HepG2 (cell line): ENCODE data around the gene MTFR1L. TPM values are rescaled to one million over a fixed set of nuclear protein-coding genes. Genes with fewer than 3 reads are reported as not detected.
A peak's percentile ranks its signal among the peaks of the same experiment; 100 is the strongest.

Experiments used
- ARNTL ChIP-seq: sonication (generic); formaldehyde crosslinking; IDR thresholded peaks from 2 replicates; pipeline ENCODE4 v1.4.0; 2020; ENCODE audit warnings: mild to moderate bottlenecking, missing genetic modification reagents
- ATRX ChIP-seq: sonication (generic); formaldehyde crosslinking; IDR thresholded peaks from 2 replicates; pipeline ENCODE4 v1.4.0; 2020; ENCODE audit warnings: missing genetic modification reagents, borderline replicate concordance
- BCL6 ChIP-seq: IDR thresholded peaks from 2 replicates; pipeline ENCODE4 v1.6.1; 2016; ENCODE audit warnings: missing genetic modification reagents, missing compliant biosample characterization
- CBX1 ChIP-seq: IDR thresholded peaks from one replicate; pipeline ENCODE4 v1.6.1; 2016; ENCODE audit warnings: antibody characterized with exemption, low read depth
- GZF1 ChIP-seq: sonication (generic); formaldehyde crosslinking; IDR thresholded peaks from 2 replicates; pipeline ENCODE4 v1.5.1; 2020; ENCODE audit warnings: mild to moderate bottlenecking, missing genetic modification reagents
- HDAC1 ChIP-seq: sonication (generic); formaldehyde crosslinking; IDR thresholded peaks from 2 replicates; pipeline ENCODE4 v1.5.1; 2020; ENCODE audit warnings: mild to moderate bottlenecking, missing genetic modification reagents
- HDAC2 ChIP-seq: sonication (generic); formaldehyde crosslinking; IDR thresholded peaks from 2 replicates; pipeline ENCODE4 v1.4.0; 2020; ENCODE audit warnings: missing genetic modification reagents
- IKZF1 ChIP-seq: fragments of 450-650 bp; IDR thresholded peaks from 2 replicates; pipeline ENCODE4 v1.7.1; 2016
- NKX3-1 ChIP-seq: sonication (generic); formaldehyde crosslinking; IDR thresholded peaks from 2 replicates; pipeline ENCODE4 v1.5.0; 2020; ENCODE audit warnings: missing genetic modification reagents
- NR2C2 ChIP-seq: sonication (generic); formaldehyde crosslinking; IDR thresholded peaks from 2 replicates; pipeline ENCODE4 v1.4.0; 2020; ENCODE audit warnings: missing genetic modification reagents, mild to moderate bottlenecking, moderate library complexity, borderline replicate concordance
- PATZ1 ChIP-seq: sonication (generic); formaldehyde crosslinking; IDR thresholded peaks from 2 replicates; pipeline ENCODE4 v1.4.0; 2020; ENCODE audit warnings: missing genetic modification reagents
- PAWR ChIP-seq: sonication (generic); formaldehyde crosslinking; IDR thresholded peaks from 2 replicates; pipeline ENCODE4 v1.4.0; 2020; ENCODE audit warnings: missing genetic modification reagents, mild to moderate bottlenecking, borderline replicate concordance
- THAP11 ChIP-seq: IDR thresholded peaks from 2 replicates; pipeline ENCODE4 v1.6.1; 2016; ENCODE audit warnings: missing biosample characterization, missing genetic modification reagents
- U2AF2 ChIP-seq: fragments of 200-400 bp; formaldehyde crosslinking; IDR thresholded peaks from 2 replicates; pipeline ENCODE4 v1.6.1; 2017; ENCODE audit warnings: low read depth, mild to moderate bottlenecking, low read length
- ZFP36L1 ChIP-seq: sonication (generic); formaldehyde crosslinking; IDR thresholded peaks from 2 replicates; pipeline ENCODE4 v1.8.0; 2022; ENCODE audit warnings: mild to moderate bottlenecking, missing genetic modification reagents, moderate library complexity
- ZMYM2 ChIP-seq: sonication (generic); formaldehyde crosslinking; IDR thresholded peaks from 2 replicates; pipeline ENCODE4 v1.8.0; 2022; ENCODE audit warnings: mild to moderate bottlenecking, missing genetic modification reagents
- ZNF12 ChIP-seq: sonication (generic); formaldehyde crosslinking; IDR thresholded peaks from 2 replicates; pipeline ENCODE4 v1.5.0; 2020; ENCODE audit warnings: missing genetic modification reagents
- ZNF121 ChIP-seq: sonication (generic); formaldehyde crosslinking; IDR thresholded peaks from 2 replicates; pipeline ENCODE4 v1.5.0; 2020; ENCODE audit warnings: mild to moderate bottlenecking, missing genetic modification reagents
- ZNF160 ChIP-seq: sonication (generic); formaldehyde crosslinking; IDR thresholded peaks from 2 replicates; pipeline ENCODE4 v1.8.0; 2022; ENCODE audit warnings: mild to moderate bottlenecking, inconsistent platforms, missing genetic modification reagents
- ZNF572 ChIP-seq: sonication (generic); formaldehyde crosslinking; IDR thresholded peaks from 2 replicates; pipeline ENCODE4 v1.5.1; 2020; ENCODE audit warnings: mild to moderate bottlenecking, missing genetic modification reagents
- ZNF577 ChIP-seq: sonication (generic); formaldehyde crosslinking; IDR thresholded peaks from 2 replicates; pipeline ENCODE4 v1.4.0; 2020; ENCODE audit warnings: mild to moderate bottlenecking, low read depth, missing genetic modification reagents, borderline replicate concordance
- ZNF644 ChIP-seq: IDR thresholded peaks from 2 replicates; pipeline ENCODE4 v1.6.1; 2016; ENCODE audit warnings: low read depth
- ZNF720 ChIP-seq: sonication (generic); formaldehyde crosslinking; IDR thresholded peaks from 2 replicates; pipeline ENCODE4 v1.4.0; 2020; ENCODE audit warnings: missing genetic modification reagents
- ZNF75D ChIP-seq: sonication (generic); formaldehyde crosslinking; IDR thresholded peaks from 2 replicates; pipeline ENCODE4 v1.8.1; 2023; ENCODE audit warnings: missing genetic modification reagents, mild to moderate bottlenecking, borderline replicate concordance
- ZNF773 ChIP-seq: sonication (generic); formaldehyde crosslinking; IDR thresholded peaks from 2 replicates; pipeline ENCODE4 v1.4.0; 2020; ENCODE audit warnings: missing genetic modification reagents, borderline replicate concordance
- ZSCAN9 ChIP-seq: IDR thresholded peaks from 2 replicates; pipeline ENCODE4 v1.6.1; 2016; ENCODE audit warnings: borderline replicate concordance
- polyA plus RNA-seq, 8 experiments: library from polyadenylated mRNA; depleted of rRNA in 3 of 8; stranded (reverse) in 7 of 8; unstranded in 1 of 8; fragments of >200 nt; fragmentation: Illumina TruSeq in 4 of 8; extraction: Trizol in 4 of 8; gene quantifications; 2 replicates each; pipeline versions ENCODE4 v1.2.1 to v1.2.3, GENCODE V29; 2011 to 2016; ENCODE audit warnings: low read depth in 4 of 8, missing spikeins in 1 of 8, mixed read lengths in 1 of 8; ENCODE audit not compliant: insufficient read depth in 1 of 8
- total RNA-seq, 5 experiments: library from RNA; depleted of rRNA; stranded (reverse); fragments of >200 nt; fragmentation: Illumina TruSeq; extraction: Trizol; gene quantifications; 2 replicates each; pipeline ENCODE4 v1.2.3, GENCODE V29; 2016; ENCODE audit warnings: low read depth in 1 of 5
- TF ChIP-seq, protein P1 (sequence below): sonication (generic); formaldehyde crosslinking; IDR thresholded peaks from 2 replicates; pipeline ENCODE4 v1.4.0; 2020; ENCODE audit warnings: missing genetic modification reagents; ENCODE audit errors: not compliant biosample characterization
- TF ChIP-seq, protein P2 (sequence below): sonication (generic); formaldehyde crosslinking; IDR thresholded peaks from 2 replicates; pipeline ENCODE4 v1.9.0; 2021; ENCODE audit warnings: missing genetic modification reagents, mild to moderate bottlenecking, borderline replicate concordance

Gene MTFR1L
- total and polyA plus RNA-seq, 2 of the 13 experiments (the other 11 are each of a cell fraction or from before 2014, with no cell fraction given), result 38.0 to 55.7 TPM

- TF ChIP-seq ZNF720, result no peak
- TF ChIP-seq PAWR, result no peak
- peak; percentile 75; the same call in 1 of the 2 replicates for TF ChIP-seq HDAC2 (CRISPR knock-in tag)
- TF ChIP-seq ZMYM2 (CRISPR knock-in tag), result no peak
- no peak for TF ChIP-seq IKZF1
- TF ChIP-seq ZNF121 (CRISPR knock-in tag), result no peak
- TF ChIP-seq THAP11 (CRISPR knock-in tag), result peak; percentile 93
- TF ChIP-seq ATRX (CRISPR knock-in tag), result no peak
- TF ChIP-seq, protein P1, sequence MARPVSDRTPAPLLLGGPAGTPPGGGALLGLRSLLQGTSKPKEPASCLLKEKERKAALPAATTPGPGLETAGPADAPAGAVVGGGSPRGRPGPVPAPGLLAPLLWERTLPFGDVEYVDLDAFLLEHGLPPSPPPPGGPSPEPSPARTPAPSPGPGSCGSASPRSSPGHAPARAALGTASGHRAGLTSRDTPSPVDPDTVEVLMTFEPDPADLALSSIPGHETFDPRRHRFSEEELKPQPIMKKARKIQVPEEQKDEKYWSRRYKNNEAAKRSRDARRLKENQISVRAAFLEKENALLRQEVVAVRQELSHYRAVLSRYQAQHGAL (CRISPR knock-in tag), result no peak
- TF ChIP-seq PATZ1 (CRISPR knock-in tag), result peak; percentile 90
- TF ChIP-seq ZNF644 (CRISPR knock-in tag), result no peak
- TF ChIP-seq ARNTL (CRISPR knock-in tag), result no peak; the same call in 1 of the 2 replicates
- TF ChIP-seq ZNF160 (CRISPR knock-in tag), result peak; percentile 46; the same call in 1 of the 2 replicates
- no peak for TF ChIP-seq ZNF773 (CRISPR knock-in tag)
- peak; percentile 56 for TF ChIP-seq CBX1
- peak; percentile 98 for TF ChIP-seq NR2C2 (CRISPR knock-in tag)
- no peak for TF ChIP-seq U2AF2
- peak; percentile 45; the same call in 1 of the 2 replicates for TF ChIP-seq ZNF12 (CRISPR knock-in tag)
- no peak for TF ChIP-seq ZFP36L1 (CRISPR knock-in tag)
- peak; percentile 76; the same call in 1 of the 2 replicates for TF ChIP-seq HDAC1 (CRISPR knock-in tag)
- peak; percentile 71; the same call in 1 of the 2 replicates for TF ChIP-seq GZF1
- TF ChIP-seq, protein P2, sequence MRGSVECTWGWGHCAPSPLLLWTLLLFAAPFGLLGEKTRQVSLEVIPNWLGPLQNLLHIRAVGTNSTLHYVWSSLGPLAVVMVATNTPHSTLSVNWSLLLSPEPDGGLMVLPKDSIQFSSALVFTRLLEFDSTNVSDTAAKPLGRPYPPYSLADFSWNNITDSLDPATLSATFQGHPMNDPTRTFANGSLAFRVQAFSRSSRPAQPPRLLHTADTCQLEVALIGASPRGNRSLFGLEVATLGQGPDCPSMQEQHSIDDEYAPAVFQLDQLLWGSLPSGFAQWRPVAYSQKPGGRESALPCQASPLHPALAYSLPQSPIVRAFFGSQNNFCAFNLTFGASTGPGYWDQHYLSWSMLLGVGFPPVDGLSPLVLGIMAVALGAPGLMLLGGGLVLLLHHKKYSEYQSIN (CRISPR knock-in tag), result no peak
- TF ChIP-seq BCL6, result peak; percentile 58
- peak; percentile 37; the same call in 1 of the 2 replicates for TF ChIP-seq ZSCAN9 (CRISPR knock-in tag)
- no peak for TF ChIP-seq ZNF572 (CRISPR knock-in tag)
- no peak for TF ChIP-seq ZNF577 (CRISPR knock-in tag)
- no peak for TF ChIP-seq NKX3-1 (CRISPR knock-in tag)
- no peak for TF ChIP-seq ZNF75D
Observed at GRCh38 chr1:25819491-25820246, at the start of gene MTFR1L (continued).
